Pons (tissue), 1 donor: ENCODE measurements around the gene AP2S1.
"Not testable (repeated sequence)": the region's sequence is repeated elsewhere in the genome, so short reads cannot be mapped to it uniquely, and the experiment has no call there.

Experiments used
- DNase-seq: peaks from one replicate; pipeline ENCODE4 v3.0.0-alpha.2; 2016; ENCODE audit warnings: low spot score

AP2S1 gene

DNA sequence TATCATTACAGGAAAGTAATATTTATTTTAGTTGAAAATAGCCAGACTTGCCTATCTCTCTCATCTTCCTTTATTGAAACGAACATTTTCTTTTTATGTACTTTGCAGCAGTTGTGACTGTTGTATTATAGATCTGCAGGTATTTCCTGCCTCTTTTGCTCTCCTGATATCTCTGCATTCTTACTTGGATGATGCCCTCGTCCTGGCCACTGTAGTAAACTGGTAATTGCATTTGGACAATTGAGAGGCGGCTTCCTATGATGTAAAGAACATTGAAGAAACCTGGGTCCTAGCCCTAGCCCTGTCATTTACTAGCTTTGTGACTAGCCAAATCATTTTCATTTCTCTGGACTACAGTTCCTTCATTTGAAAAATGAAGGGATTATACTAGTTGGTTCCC, 16.5 kb upstream of the AP2S1 start:
- DNase-seq, result no peak

DNA sequence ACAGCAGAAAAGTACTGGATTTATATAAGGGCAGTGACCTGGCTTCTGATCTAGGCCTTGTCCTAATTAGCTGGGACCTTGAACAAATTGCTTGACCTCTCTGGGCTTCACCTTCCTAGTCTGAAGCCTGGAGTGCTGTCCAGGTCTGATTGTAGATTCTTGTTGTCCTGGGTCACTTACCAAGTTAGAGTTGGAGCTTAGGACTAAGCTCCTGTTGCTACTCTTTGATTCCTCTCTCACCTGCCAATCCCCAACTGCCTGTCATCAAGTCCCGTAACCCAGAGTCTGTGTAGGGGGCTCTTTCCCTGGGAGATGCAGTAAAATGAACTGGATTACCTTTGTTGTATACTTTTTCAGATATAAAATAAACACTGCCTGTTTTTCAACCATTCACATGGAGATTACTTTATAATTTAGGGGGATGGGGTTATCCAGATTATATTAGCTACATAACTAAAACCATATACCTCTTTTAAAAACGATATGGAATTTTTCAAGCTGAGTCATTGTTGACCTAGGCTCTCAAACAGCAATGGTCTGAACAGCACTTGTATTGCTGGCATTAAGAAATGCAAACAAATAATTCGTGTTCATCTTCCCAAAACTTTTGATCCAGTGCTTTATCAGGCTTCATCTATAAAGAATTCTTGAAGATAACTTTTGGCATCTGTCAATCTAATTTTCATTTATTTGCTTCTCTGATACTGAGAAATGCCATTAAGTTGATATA, 15.9 kb upstream of the AP2S1 start:
- no peak for DNase-seq

DNA sequence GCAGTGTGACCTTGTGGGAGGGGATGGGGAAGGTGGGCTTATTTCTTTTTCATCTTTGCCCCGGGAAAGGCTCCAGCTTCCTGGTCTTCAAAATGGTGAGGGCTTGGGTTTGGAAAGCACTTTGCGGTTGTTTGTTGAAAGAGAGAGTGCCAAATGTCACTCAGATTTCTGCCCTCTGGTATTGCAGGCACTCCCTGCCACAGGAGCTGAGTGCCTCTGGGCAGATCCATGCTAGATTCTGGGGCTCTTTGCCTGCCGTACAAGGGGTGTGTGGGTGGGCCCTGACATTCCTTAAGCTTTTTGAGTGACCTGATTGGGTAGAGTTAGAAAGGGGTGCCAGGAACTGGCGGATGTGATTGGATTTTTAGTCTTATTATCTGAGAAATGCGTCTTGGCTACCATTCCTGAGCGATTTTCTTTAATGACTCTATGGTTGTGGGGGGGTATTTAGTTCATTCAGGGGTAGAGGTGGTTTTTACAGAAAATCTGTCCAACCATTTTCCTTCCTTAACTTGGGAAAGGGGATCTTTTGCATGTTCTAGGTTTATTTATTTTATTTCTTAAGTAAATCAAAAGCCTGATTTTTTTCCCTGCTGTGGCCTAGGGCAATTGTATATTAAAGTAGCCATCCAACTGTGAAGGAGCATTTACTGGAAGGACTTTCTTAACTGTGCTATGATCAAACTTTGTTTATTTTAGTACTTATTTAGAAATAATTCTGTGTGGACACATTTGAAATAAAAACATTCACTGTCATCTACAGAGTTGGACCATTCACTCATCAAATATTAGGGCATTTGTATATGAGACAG, 13.4 kb upstream of the AP2S1 start:
- no peak for DNase-seq

DNA sequence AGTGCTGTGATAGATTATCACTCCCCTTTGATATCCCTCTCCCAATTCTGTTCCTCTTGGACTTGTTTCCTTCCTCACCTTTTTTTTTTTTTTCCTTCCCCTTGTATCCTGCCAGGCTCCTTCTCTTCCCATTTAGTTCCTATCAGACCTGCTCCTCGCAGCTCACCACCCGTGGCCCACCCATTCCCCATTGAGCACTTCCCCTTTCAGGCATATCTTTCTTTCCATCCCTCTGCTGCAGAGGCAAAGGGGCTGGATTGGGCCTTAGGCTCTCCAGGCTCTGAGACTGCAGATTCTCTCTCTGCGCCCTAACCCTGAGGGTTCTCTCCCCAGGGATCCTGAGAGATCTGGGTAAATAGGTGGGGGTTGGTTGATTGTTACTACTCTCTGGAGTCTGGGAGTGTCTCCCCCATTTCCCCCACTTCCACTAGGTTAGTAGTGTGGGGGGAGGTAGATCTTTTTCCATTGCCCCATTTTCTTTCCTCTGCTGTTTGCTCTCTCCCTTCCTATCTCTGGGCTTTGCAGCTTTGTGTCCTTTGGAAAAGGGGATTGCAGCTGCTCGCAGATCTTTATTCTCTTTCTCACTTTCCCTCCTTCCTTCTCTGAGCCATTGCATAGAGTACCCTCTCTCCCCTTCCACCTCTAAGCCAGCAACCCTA, 12.5 kb upstream of the AP2S1 start:
- DNase-seq, result no peak

DNA sequence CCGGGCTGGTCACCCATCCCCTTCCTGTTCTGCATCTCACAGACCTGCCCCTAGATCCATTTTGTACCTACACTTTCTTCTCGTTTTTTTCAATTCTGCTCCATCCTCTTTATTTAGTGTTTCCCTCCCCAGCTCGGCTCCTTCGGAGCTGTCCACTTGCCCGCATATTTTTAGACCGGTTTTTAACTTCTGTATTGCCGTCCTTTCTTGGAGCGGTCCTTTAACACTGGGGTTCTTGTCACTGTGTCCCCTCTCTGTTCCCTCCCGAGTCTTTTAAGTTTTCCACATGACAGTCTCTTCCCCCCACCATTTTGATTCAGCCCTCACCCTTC, 11.8 kb upstream of the AP2S1 start:
- no peak for DNase-seq

DNA sequence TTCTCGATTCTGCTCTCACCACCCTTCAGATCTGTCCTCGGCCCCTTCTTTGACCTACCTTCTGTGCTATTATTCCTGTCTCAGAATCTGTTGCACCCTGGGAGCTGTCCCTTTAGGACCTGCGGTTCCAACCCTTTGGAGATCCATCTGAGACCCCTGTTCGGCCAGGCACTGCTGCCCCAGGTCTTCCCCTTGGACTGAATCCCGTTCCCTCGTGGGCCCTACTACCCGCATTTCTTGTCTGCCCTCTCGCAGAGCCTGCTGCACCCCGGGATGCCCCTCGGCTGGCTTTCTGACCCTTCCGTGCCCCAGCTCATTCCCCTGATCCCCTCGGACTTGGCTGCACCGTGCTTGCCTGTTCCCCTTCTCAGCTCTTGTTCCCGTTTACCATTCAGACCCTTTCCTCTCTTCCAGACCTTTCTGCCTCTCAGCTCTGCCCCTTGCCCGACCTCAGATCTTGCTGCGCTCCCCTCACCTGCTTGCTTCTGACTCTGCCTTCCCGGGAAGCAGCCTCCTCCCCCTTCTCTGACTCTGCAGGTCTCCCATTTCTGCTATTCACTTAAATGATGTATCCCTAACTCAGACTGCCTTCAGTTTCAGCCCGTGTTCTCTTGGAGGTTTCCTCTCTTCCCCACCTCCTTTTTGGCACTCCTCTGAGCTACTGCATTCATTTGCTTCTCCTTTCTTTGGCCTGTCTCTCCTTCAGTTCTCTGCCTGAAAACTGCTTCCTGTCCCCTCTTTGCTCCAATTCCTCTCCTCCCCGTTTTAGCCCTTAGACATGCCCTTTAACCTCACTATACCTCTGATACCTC, 11.3 kb upstream of the AP2S1 start:
- DNase-seq, result no peak

DNA sequence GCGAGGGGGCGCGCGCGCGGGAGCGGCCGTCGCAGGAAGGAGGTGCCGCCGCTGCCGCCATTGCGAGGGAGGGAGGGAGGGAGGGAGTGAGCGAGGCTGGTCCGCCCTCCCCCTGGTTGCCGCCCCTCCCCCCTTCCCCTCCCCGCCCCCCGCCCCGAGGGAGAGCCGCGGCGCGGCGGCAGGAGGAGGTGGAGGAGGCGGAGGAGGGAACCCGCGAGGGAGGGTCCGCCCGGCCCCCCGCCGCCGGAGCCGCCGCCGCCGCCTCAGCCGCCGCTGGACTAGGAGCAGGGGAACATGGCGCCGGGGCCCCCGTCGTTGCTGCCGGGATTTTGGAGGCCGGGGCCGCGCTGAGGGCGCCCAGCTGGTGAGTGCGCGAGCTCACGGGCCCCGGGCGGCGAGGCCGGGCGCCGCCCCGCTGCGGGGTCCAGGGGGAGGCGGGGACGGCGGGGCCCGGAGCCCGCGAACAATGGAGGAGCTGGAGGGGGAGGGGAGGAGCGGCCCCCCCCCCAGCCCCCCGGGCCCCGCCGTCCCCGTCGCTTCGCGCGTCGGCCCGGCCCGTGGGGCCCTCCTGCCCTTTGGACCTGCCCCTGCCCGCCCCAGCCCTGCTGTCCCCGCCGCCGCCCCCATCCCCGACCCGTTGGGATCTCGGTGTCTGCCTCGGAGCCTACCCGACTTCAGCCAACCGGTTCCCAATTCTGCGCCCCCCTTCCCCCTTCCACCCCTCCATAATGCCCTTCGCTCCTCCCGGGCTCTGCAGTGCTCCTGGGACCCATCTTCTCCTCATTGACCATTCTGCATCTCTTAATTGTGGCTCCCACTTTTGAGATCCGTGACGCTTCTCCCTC, 10.4 kb upstream of the AP2S1 start, which contains the start of gene ARHGAP35:
TSS of gene ARHGAP35 (plus strand) at position 152 of the 845 bp plus-strand sequence. CDS start 57,679 bp downstream, outside the sequence.
- DNase-seq, result no peak

DNA sequence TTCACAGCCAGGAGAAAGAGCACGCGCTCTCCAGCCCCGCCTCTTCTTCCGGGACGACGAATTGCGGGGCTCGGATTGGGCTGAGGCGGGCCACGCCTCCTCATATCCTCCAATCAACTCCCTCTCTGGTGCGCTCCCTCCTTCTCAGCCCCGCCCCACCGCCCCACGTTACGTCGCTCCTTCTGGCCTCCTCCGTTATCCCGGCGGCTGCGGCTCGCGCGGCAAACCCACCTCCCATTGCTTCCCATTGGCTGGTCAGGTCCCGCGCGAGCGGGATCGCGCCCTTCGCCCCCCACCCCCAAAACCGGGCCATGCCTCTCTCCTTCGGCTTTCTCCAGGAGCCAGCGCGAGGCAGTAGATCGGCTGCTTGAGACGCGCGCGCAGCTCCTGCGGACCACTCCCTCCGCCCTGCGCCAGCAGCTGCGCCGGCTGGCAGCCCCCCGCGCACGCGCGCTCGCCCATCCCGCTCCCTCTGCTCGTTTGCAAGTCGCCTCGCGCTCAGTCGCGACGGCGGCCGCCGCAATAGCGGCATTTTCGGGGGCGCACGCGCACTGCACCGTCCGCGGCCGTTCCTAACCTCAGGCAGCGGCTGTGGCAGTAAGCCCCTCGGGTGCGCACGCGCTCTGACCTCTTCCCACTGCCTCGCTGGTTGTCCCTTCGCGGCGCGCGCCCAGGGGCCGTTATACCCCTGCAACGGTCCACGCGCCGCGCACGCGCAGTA, 9.6 kb upstream of the AP2S1 start:
- DNase-seq, result peak; percentile 96

DNA sequence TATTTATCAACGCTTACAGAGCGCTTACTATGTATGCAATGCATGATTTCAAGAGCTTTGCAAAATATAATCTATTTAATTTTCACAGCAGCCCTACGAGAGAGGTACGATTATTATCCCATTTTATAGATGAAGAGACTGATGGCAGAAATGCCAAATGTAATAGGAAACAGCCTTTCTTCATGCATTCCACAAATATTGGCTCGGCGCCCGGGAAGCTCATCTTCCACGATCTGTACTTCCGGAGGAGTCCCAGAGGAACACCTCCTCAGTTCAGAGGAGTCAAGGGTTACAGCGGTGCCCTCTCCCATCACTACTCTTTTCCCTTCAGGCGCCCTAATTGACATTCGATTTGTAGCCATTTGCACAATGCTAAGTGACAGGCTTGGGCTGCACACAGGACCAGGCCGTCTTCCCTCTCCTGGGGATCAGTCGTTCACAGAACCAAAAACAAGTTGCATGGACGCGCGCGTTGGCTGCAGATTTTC, 9.0 kb upstream of the AP2S1 start:
- DNase-seq, result no peak

DNA sequence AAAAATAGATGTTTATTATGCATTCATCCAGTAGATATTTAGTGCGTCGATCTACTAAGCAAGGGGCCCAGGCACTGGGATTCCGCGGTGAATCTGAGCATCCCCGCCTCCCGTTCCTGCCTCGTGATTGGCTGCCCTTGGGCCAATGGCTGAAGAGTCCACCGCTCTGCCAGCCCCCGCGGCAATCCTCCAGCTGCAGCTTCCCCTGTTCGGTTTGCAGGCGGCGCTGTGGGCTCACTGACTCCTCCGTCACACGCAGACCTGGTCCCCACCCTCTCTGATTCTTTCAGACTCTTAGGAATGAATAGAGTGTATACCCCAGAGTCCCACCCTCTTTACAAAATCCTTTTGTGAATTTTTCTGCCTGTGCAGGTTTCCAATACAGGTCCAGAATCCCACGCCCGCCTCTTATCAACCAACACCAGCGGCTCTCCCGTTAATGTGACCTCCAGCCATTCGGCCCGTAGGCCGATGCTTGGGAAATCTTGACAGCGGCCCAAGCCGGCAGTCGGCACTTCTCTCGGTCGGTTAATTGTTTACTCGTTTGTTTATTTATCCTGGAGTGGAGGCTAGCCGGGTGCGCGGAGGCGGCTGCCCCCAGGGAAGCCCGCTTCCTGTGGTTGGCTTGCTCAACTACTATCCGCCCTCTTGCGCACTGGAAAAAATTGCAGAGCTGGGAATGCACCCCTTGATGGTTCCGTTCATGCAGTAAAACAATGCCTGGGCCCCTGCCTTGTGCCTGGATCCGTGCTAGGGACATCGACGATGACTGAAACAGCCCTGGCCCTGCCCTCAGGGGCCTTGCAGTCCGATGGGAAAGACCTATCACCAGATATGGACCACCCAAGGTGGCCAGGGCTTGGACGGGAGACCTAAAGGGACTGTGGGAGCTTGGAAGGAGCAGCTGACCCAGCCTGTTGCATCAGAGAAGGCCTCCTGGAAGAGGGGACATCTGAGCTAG, 5.7 kb upstream of the AP2S1 start:
- DNase-seq, result peak; percentile 97

DNA sequence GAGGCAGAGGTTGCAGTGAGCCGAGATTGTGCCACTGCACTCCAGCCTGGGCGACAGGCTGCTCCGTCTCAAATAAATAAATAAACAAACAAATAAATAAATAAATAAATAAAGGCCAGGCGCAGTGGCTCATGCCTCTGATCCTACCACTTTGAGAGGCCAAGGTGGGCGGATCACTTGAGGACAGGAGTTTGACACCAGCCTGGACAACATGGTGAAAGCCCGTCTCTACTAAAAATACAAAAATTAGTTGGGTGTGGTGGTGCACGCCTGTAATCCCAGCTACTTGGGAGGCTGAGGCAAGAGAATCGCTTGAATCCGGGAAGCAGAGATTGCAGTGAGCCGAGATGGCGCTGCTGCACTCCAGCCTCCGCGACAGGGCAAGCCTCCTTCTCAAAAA, 4.1 kb upstream of the AP2S1 start:
- DNase-seq, result not testable (repeated sequence)

DNA sequence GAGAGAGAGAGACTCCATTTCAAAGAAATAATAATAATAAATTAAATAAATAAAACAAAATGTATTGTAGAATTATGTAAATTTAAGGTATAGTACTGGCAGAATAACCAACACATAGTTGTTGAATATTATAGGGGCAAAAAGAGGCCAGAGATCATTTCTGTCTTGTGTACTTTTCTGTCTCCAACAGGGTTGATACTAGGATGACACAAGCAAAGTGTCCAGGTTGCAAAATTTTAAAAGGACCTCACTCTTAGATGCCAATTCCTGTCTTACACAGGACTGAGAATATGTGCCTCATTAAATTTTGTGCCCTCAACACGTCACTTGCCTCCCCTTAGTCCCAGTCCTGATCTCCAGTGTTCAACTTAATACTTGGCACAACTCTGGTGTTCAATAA, 2.2 kb upstream of the AP2S1 start:
- no peak for DNase-seq

DNA sequence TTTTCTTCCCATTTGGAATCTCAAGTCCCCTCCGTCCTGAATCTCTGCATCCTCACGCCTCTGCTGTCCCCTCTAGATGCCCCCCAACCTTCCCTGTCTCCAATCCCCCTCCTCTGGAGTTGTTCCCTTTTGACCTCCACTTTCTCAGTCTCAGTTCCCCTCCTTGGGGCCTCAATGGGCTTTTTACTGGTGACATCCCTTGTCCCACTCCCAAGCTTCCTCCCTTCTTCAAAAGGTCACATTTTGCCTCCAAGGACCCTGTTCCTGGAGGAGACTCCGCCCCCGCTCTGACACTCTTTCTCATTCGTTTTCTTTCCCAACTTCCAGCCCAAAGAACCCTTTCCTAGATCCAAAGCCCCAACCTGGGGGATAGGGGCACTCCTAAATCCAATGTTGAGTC, 1.0 kb downstream of the AP2S1 start:
- no peak for DNase-seq

DNA sequence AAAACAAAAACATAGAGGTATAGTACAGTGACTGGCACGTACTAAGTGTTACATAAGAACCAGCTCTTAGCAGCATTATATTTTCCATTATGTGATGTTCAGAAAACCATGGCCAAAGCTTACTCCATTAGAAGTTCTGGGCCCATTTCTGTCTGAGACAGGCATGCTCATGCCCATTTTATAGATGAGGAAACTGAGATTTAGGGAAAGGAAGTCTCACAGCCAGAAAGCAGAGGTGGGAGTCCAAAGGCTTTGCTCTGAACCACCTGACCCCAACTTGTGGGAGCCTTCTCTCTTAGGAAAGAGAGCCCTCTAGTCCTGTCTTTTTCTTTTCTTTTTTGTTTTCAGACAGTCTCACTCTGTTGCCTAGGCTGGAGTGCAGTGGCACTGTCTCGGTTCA, 2.3 kb downstream of the AP2S1 start:
- no peak for DNase-seq

DNA sequence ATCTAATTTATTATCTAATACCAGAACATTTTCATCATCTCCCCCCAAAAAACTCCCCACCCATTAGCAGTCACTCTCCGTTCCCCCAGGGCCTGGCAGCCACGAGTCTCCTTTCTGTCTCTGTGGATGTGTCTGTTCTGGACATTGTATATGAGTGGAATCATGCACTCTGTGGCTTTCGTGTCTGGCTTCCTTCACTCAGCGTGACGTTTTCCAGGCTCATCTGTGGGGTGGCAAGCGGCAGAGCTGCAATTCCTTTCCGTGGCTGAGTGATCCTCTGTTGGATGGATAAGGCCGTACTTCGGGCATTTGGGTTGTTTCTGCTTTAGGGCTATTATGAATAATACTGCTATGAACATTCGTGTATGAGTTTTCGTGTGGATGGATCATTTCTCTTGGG, 3.1 kb downstream of the AP2S1 start:
- DNase-seq, result no peak

DNA sequence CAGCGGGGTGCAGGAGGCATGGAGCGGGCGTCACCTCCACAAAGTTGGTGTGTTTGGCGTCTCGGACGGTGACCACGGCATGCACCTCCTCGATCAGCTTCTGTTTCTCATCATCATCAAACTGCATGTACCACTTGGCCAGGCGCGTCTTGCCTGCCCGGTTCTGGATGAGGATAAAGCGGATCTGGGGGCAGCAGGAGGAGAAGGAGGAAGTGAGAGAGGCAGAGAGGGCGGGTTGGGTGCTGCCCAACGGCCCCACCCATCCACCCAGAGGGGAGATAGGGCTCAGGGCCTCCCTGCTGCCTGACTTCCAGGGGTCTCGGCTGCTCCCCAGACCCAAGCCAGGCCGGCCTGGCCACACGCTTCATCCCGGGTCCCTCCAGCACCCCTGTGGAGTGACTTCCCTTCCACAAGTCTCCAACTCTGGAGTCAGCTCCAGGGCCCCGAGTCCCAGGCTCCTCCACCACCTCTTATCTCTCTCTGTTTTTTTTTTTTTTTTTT, 4.6 kb downstream of the AP2S1 start:
- no peak for DNase-seq

DNA sequence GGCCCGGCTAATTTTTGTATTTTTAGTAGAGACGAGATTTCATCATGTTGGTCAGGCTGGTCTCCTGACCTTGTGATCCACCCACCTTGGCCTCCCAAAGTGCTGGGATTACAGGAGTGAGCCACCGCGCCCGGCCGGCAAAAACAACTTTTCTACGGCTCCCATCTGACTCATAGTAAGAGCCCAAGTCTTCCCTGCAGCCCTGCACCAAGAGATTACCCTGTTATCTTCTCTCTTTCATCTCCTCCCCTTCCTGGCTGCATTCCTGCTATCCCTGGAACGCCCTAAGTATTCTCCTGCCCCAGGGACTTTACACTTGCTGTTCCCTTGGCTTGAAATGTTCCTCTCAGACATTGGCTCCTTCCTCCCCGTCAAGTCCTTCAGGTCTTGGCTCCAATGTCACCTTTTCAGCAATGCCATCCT, 6.6 kb downstream of the AP2S1 start:
- no peak for DNase-seq

DNA sequence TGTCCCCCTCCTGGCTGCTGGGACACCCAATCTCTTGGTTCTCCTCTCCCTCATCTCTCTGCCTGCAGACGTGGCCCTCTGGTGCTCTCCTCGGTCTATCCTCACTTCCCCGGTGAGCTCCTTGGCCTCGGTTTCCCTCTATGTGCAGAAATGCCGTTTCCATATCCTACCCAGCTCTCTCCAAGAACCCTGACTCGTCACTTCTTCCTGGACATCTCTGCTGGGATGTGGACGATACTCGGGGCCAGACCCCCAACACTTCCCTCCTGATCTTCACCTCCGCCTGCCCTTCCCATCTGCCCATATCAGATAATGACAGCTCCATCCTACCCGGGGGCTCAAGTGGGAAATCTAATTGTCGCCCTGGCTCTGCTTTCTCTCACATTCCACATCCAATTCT, 7.9 kb downstream of the AP2S1 start:
- no peak for DNase-seq

DNA sequence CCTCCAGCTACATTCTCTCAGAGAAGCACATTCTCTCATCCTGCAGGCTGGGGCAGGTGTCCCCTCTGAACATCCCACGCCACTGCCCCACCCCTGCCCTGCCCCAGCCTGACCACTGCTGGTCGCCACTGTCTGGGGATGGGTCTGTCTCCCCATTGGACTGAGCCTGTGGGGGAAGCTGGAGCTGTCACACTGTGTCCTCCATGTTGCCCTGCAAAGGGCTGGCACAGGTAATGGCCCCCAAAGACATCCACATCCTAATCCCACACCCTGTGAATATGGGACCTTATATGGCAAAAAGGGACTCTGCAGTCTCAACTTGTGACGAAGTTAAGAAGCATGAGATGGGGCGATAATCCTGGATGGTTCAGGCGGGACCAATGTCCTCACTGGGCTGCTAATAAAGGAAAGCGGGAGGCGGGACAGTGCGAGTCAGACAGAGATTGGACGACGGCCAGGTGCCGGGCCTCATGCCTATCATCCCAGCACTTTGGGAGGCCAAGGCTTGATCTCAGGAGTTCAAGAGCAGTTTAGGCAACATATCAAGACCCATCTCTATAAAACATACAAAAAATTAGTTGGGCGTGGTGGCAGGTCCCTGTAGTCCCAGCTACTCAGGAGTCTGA, 9.1 kb downstream of the AP2S1 start:
- no peak for DNase-seq
